Right ventricle myocardium inferior (tissue), 1 donor: Measurements from ENCODE around the gene PRDM15. TPM values are rescaled to one million over a fixed set of nuclear protein-coding genes. Genes with fewer than 3 reads are reported as not detected.

Experiments
- ATAC-seq: fragments of 200-7000 bp; cut with Tn5 transposase; one replicate; pipeline ENCODE4 v1.9.1; 2020; ENCODE audit warnings: mild to moderate bottlenecking, moderate library complexity
- DNase-seq: peaks from one replicate; pipeline ENCODE4 v3.0.0; 2021; ENCODE audit errors: missing footprints
- intact Hi-C: fragments of 100-400 bp; cut with DNase I; formaldehyde crosslinking; loops from one replicate; pipeline ENCODE4 v1.11.0; 2022
- total RNA-seq: library from RNA; stranded (reverse); fragmentation: NEBNext Ultra II Directional; extraction: Animal tissue kit (Norgen Biotek cat#: 25700); gene quantifications from one replicate; pipeline ENCODE4 v1.2.1, GENCODE V29; 2021
- donor health status: DM: no; HTN: yes; CAD: no; lungs with severe emphysema.

The PRDM15 gene
- total RNA-seq, 1 donor from 2014 or later = 4.6 TPM

- no peak for ATAC-seq
- intact Hi-C loops = no loop called here
These were observed 29.1 kb downstream of the PRDM15 start for GRCh38 chr21:41850085-41850484.

GRCh38 chr21:41848958-41849580, 30.1 kb downstream of the PRDM15 start:
- no peak for ATAC-seq
- no peak for DNase-seq
- intact Hi-C loops = no loop called here

More at GRCh38 chr21:41850085-41850484, 29.1 kb downstream of the PRDM15 start:
- DNase-seq = no peak

DNA sequence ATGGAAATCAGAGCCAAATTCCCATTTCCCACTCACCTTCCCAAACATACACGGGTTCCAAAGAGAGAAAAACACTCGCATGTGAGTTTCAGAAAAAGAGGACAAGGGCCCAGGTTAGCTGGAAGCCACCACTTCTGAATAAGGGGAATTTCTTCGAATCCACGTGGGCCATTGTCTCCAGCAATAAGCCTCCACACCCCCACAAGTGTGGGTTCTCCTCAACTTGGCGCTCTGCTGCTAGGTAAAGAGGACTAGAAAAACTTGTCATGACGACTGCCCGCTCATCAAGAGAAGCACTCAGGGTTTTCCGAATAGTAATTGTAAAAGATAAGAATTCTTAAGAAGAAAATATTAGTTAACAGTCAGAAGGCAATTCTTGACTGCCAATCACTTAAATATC, 30.6 kb downstream of the PRDM15 start:
- DNase-seq (no peak), ATAC-seq (no peak)
- intact Hi-C loops = no loop called here

- intact Hi-C loops = no loop called here
- DNase-seq = no peak
- no peak for ATAC-seq
These were observed 31.9 kb downstream of the PRDM15 start for GRCh38 chr21:41847066-41847804.

DNA sequence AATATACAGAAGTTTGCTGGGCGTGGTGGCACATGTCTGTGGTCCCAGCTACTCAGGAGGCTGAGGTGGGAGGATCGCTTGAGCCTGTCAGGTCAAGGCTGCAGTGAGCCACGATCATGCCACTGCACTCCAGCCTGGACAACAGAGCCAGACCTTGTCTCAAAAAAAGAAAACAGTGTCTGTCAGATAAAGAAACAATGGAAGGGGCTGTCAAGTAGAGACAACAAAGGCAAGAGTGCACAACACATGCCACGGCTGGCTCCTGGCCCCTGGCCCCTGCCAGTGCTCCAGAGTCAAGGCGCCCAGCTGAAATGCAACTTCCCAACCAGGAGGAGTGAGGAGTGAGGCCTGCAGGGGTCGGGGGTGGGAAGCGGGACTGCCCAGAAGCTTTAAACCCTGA, 32.6 kb downstream of the PRDM15 start:
- ATAC-seq (no peak), DNase-seq (no peak)
- intact Hi-C loops = no loop called here

GRCh38 chr21:41846033-41846317, 33.2 kb downstream of the PRDM15 start:
- no peak for ATAC-seq
- intact Hi-C loops = no loop called here
- DNase-seq = no peak

GRCh38 chr21:41845310-41846032, 33.7 kb downstream of the PRDM15 start:
- no peak for ATAC-seq
- no peak for DNase-seq
- intact Hi-C loops = no loop called here

GRCh38 chr21:41843584-41843983, 35.6 kb downstream of the PRDM15 start:
- ATAC-seq = no peak
- no peak for DNase-seq
- intact Hi-C loops = no loop called here

DNA sequence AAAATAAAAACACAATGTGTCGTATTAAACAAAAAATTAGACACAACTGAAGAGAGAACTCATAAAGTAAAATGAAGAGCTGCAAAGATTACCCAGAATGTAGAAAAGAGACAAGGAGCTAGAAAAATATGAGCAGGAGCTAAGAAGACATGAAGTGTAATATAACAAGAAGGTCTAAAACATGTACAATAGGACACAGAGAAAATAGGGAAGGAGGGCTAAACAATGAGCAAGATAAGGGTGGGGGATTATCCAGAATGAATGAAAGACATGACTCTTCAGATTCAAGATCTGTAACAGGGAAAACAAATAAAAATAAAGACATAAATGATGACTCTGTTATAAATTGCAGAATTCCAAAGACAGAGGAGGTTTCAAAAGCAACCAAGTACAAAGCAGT, 38.3 kb downstream of the PRDM15 start:
- intact Hi-C loops = no loop called here
- DNase-seq (no peak), ATAC-seq (no peak)

DNA sequence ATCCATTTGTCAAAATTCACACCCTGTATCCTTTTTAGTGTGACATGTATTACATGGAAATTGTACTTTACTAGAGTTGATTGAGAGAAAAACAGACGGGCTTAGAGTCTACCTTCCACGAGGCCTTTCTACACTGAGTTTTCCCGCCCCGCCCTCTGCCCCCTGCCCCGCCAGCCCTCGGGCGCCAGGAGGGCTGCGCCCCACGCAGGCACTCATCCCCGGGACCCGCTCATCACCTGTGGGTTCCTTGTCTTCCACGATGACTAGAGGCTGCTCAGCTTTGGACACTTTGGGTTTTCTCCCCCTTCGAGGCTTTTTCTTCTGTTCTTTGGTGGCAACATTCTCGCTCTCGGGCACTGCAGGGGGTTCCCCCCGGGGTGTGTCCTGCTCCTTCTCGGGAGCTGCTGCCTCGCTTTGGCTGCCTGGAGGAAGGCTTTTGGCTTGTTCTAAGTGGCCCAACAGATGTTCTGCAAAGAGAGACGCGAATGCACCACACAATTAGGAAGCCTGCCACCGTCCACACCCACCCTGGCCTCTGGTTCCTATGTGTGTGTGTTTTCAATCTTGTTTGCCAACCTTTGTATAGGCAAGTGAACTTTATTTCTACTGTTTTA, 39.6 kb downstream of the PRDM15 start:
- intact Hi-C loops = no loop called here
- ATAC-seq = no peak
- no peak for DNase-seq

- ATAC-seq (no peak), DNase-seq (no peak)
- intact Hi-C loops = no loop called here
These were observed 41.3 kb downstream of the PRDM15 start for GRCh38 chr21:41837756-41838297.

DNA sequence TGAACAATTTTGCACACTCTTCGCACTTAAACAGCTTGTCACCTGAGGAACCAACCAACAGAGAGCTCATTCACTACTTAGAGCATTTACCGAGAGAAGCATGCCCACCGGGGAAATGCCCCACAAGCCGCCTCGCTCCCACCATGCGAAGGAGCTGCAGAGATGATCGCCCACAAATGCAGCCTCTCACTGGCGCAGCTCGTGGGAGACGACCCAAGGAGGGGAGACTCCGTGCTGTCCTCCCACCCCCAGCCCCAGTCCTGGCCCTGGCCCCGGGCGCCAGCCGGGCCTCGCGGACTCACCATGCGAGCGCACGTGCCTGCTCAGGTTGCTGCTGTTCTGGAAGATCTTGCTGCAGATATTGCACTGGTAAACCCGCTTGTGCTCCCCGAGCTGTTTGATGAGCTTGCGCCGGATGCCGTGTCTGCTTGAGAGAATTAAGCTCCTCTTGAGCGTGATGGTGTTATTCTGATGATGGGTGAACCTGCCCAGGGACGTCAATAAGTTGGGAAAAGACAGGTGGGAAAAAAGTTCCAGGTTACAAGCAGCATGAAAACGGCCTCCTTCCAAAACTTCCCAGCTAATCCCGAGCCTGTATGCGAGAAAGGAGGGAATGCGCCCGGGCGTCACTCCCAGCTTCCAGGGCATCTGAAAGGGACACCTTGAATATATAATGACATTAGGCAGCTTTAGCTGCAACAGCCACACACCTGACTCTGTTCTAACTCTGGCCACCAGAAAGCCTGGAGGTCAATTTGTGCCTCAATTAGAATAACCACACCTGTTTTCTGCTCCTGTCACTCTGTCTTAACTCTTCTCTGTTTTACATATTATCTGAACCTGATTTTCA, 42.8 kb downstream of the PRDM15 start:
- ATAC-seq = no peak
- intact Hi-C loops = no loop called here
- DNase-seq = no peak

- intact Hi-C loops = no loop called here
- DNase-seq (no peak), ATAC-seq (no peak)
These were observed 43.4 kb downstream of the PRDM15 start for GRCh38 chr21:41835711-41836154.

DNA sequence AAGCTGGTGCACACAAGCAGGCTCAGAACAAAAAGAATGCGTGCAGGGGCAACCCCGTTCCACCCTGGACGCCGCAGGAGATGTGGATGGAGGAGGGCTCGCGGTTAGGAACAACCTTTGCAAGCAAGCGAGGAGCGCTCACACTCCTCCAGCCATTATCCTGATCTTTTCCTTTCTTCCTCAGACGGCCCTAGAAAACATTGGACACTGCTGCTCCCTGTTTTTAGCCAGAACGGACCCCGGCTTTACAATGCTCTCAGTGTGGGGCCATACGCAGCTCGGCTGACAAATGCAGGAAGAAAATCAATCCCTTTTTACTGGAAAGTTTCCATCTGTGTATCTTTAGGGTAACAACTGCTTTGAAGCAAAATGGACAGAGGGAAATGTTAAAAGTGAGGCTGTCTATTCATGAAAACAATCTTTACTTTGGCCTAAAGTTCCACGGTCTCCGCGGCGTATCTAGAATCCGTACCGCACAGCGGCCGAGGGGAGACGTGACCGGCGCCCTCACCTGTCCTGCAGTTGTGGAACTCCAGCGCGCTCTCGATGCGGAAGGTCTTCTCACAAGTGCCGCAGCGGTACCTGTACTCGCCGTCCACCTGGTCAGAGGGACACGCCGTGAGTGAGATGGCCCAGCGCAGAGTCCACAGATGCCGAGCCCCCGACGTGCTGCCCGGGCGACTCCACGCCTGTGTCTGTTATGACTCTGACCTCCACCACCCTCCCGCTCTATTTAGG, 44.0 kb downstream of the PRDM15 start:
- no peak for ATAC-seq
- intact Hi-C loops = no loop called here
- no peak for DNase-seq

- DNase-seq = no peak
- no peak for ATAC-seq
- intact Hi-C loops = no loop called here
These were observed 44.8 kb downstream of the PRDM15 start for GRCh38 chr21:41834252-41834925.

GRCh38 chr21:41833497-41834115, 45.5 kb downstream of the PRDM15 start:
- ATAC-seq (no peak), DNase-seq (no peak)
- intact Hi-C loops = no loop called here
